GM12872 (cell line): ENCODE results near the gene F8.

Experiments used
- CTCF ChIP-seq: IDR thresholded peaks from 3 replicates; pipeline ENCODE4 v1.5.1; 2011; ENCODE audit warnings: low read depth, mild to moderate bottlenecking, low read length, moderate library complexity; ENCODE audit not compliant: insufficient read depth

The F8 gene

GRCh38 chrX:154800478-154801210, 221.9 kb downstream of the F8 start:
- no peak for TF ChIP-seq CTCF

GRCh38 chrX:154799556-154800348, 222.8 kb downstream of the F8 start:
- no peak for TF ChIP-seq CTCF

GRCh38 chrX:154797006-154797405, 225.5 kb downstream of the F8 start:
- TF ChIP-seq CTCF: no peak

- no peak for TF ChIP-seq CTCF
These were observed 227.5 kb downstream of the F8 start for GRCh38 chrX:154795016-154795415.

GRCh38 chrX:154793084-154793795, 229.3 kb downstream of the F8 start:
- no peak for TF ChIP-seq CTCF

GRCh38 chrX:154791939-154792338, 230.6 kb downstream of the F8 start:
- TF ChIP-seq CTCF: no peak

GRCh38 chrX:154791467-154791866, 231.1 kb downstream of the F8 start:
- no peak for TF ChIP-seq CTCF
